H1 (cell line): ENCODE data around the gene SLC37A1. TPM values are rescaled to one million over a fixed set of nuclear protein-coding genes. Genes with fewer than 3 reads are reported as not detected.

Experiments
- polyA plus RNA-seq, 7 experiments: library from polyadenylated mRNA; depleted of rRNA in 3 of 7; stranded (reverse) in 5 of 7; unstranded in 2 of 7; fragments of >200 nt in 5 of 7; fragments of 200-250 nt in 2 of 7; gene quantifications; 1 replicate in 5 of 7; 2 replicates in 1 of 7; 4 replicates in 1 of 7; pipeline versions ENCODE4 v1.2.1 to v1.2.3, GENCODE V29; 2011 to 2013; ENCODE audit warnings: missing spikeins in 2 of 7, mixed read lengths in 2 of 7
- total RNA-seq: library from RNA; stranded (reverse); fragmentation: NEBNext Ultra II Directional; extraction: Animal tissue kit (Norgen Biotek cat#: 25700); gene quantifications from 2 replicates; pipeline ENCODE4 v1.2.1, GENCODE V29; 2021
- TF ChIP-seq, protein P1 (sequence below): IDR thresholded peaks from 2 replicates; pipeline ENCODE4 v1.6.1; 2011; ENCODE audit warnings: low read length, improper control_type of control experiment

Gene SLC37A1
- total and polyA plus RNA-seq, 2 of the 8 experiments (the other 6 are each of a cell fraction or from before 2014, with no cell fraction given): 15.6 to 30.9 TPM

DNA sequence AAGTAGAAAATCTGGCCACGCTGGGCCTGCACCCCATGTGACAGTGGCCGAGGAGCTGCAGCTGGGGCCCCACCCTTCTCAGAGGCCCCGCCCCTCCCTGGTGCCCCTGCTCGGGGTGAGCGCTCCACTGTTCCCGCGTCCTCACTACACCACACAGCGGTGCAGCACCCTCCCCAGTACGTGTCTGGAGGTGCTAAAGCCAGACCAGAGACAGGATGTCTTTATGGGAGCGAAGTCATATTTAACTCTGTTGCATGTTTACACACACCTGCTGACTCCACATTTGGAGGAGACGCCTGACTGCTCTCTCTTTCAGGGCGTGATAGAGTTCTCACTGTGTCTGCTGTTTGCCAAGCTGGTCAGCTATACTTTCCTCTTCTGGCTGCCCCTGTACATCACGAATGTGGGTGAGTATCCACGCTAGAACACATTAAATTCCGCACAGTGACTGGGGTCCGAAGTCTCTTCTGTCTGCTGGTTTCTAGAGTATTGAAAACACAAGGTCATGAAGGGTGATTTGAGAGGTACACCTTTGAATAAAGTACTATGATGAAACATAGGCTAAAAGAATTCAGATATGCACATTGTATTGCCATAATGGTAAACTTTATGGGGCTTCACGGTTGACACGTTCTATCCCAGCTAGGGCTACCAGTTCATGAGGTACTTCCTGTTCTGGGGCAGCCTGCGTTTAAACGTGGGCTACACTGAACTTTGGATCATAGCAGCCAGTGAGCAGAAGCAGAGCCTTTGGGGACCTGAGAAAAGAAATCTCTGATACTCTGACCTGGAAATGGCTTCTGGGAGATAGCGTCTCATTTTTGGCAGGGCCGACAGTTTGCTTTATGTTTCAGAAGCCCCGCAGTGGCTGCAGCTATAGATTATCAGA is 48.4 kb downstream of the SLC37A1 start (continued):
- TF ChIP-seq, protein P1, sequence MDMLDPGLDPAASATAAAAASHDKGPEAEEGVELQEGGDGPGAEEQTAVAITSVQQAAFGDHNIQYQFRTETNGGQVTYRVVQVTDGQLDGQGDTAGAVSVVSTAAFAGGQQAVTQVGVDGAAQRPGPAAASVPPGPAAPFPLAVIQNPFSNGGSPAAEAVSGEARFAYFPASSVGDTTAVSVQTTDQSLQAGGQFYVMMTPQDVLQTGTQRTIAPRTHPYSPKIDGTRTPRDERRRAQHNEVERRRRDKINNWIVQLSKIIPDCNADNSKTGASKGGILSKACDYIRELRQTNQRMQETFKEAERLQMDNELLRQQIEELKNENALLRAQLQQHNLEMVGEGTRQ: no peak
